ENCODE measurements around the gene UBA6. TPM values are rescaled to one million over a fixed set of nuclear protein-coding genes. Genes with fewer than 3 reads are reported as not detected.
A peak's percentile ranks its signal among the peaks of the same experiment; 100 is the strongest.

Gene UBA6
- total and polyA plus RNA-seq, 9 of the 15 experiments (the other 6 are each of a cell fraction or from before 2014, with no cell fraction given) = 22.9 to 139 (median 94.6) TPM

- TF ChIP-seq KDM2B (CRISPR knock-in tag; IDR thresholded peaks at IDR 0.05) (no peak), DDX20 (tag; IDR thresholded peaks at IDR 0.05; ENCODE audit: low read depth) (no peak), PHB2 (IDR thresholded peaks at IDR 0.05; ENCODE audit: low read depth) (no peak), SOX6 (IDR thresholded peaks at IDR 0.05) (peak; percentile 95), TRIM24 (IDR thresholded peaks at IDR 0.05) (peak; percentile 38 to 77; a peak in 2 of 4 replicates), CEBPB (tag; IDR thresholded peaks at IDR 0.05) (peak; percentile 81), CSDE1 (IDR thresholded peaks at IDR 0.05) (peak in 1 of 2 experiments; percentile 52; a peak in 1 of 4 replicates), SPI1 (IDR thresholded peaks at IDR 0.05; ENCODE audit: borderline replicate concordance, low read depth, low read length) (no peak), TCF7L2 (IDR thresholded peaks at IDR 0.05; ENCODE audit: low read depth, low read length) (no peak), MEF2D (tag; conservative IDR thresholded peaks at IDR 0.05; ENCODE audit: low read depth) (no peak), GTF2F1 (IDR thresholded peaks at IDR 0.05; ENCODE audit: low read depth, low read length) (no peak), FOXP4 (CRISPR knock-in tag; IDR thresholded peaks at IDR 0.05; ENCODE audit: borderline replicate concordance) (no peak), JUND (IDR thresholded peaks at IDR 0.05; ENCODE audit: borderline replicate concordance, low read depth, low read length) (peak; percentile 66), JUND (tag; IDR thresholded peaks at IDR 0.05; ENCODE audit: borderline replicate concordance, low read depth, low read length) (peak; percentile 67), ZNF639 (CRISPR knock-in tag; conservative IDR thresholded peaks at IDR 0.05 in 1 of 2, IDR thresholded peaks at IDR 0.05 in 1 of 2) (no peak)
Measured at GRCh38 chr4:67568820-67569219, 132.1 kb downstream of the UBA6 start (continued).

All from K562 (cell line).